CD4-positive, alpha-beta T cell treated with Interleukin-15 for 1 hour (primary cell): ENCODE data around the gene IFI30.
A peak's percentile ranks its signal among the peaks of the same experiment; 100 is the strongest.
"Not testable (repeated sequence)": the region's sequence is repeated elsewhere in the genome, so short reads cannot be mapped to it uniquely, and the experiment has no call there.

Experiments
- DNase-seq: peaks from one replicate; pipeline ENCODE4 v3.0.0-alpha.2; 2020

The IFI30 gene

GRCh38 chr19:18203863-18204393, 30.3 kb downstream of the IFI30 start, which contains the start of gene RAB3A:
Gene RAB3A, minus strand, starts transcription at chr19:18204042. Its CDS starts 1,302 bp downstream, at chr19:18202740.
- peak; percentile 100 for DNase-seq

GRCh38 chr19:18204394-18205199, 31.0 kb downstream of the IFI30 start:
- peak; percentile 66 for DNase-seq

- DNase-seq: peak; percentile 77
Observed at GRCh38 chr19:18205200-18205892, 31.7 kb downstream of the IFI30 start.

- no peak for DNase-seq
Observed at GRCh38 chr19:18206018-18206417, 32.4 kb downstream of the IFI30 start.

GRCh38 chr19:18208098-18208951, 34.7 kb downstream of the IFI30 start:
- peak; percentile 44 for DNase-seq

GRCh38 chr19:18209912-18210311, 36.3 kb downstream of the IFI30 start:
- DNase-seq: not testable (repeated sequence)

GRCh38 chr19:18211683-18212082, 38.1 kb downstream of the IFI30 start:
- DNase-seq: no peak

- DNase-seq: no peak
Observed at GRCh38 chr19:18214779-18215433, 41.3 kb downstream of the IFI30 start.

GRCh38 chr19:18216789-18217188, 43.2 kb downstream of the IFI30 start:
- DNase-seq: no peak

GRCh38 chr19:18218159-18218558, 44.5 kb downstream of the IFI30 start:
- no peak for DNase-seq

- DNase-seq: no peak
Observed at GRCh38 chr19:18218600-18218999, 45.0 kb downstream of the IFI30 start.

GRCh38 chr19:18219911-18220631, 46.5 kb downstream of the IFI30 start:
- no peak for DNase-seq

GRCh38 chr19:18220632-18221275, 47.1 kb downstream of the IFI30 start:
- DNase-seq: no peak

- DNase-seq: no peak
Observed at GRCh38 chr19:18221815-18222725, 48.5 kb downstream of the IFI30 start.

GRCh38 chr19:18223860-18224524, 50.4 kb downstream of the IFI30 start:
- no peak for DNase-seq

GRCh38 chr19:18224525-18225354, 51.1 kb downstream of the IFI30 start:
- DNase-seq: peak; percentile 92

GRCh38 chr19:18225355-18225701, 51.7 kb downstream of the IFI30 start:
- DNase-seq: no peak

- DNase-seq: no peak
Observed at GRCh38 chr19:18225702-18226468, 52.3 kb downstream of the IFI30 start, which contains the start of gene PDE4C. Gene PDE4C, minus strand, starts transcription at chr19:18226438. Its CDS starts 23 bp downstream, at chr19:18226415.
